Body of pancreas (tissue), 4 donors: ENCODE data around the gene MAD1L1. TPM values are rescaled to one million over a fixed set of nuclear protein-coding genes. Genes with fewer than 3 reads are reported as not detected.

Source experiments
- ATAC-seq: fragments of 150-250 bp; one replicate; pipeline ENCODE4 v1.9.1; 2016
- DNase-seq, 4 donors: peaks; one replicate each; pipeline ENCODE4 v3.0.0-alpha.2; 2019
- H3K27ac ChIP-seq, 4 donors: fragments of 200-600 bp; sonication (generic); 1 replicate in 3 of 4; 2 replicates in 1 of 4; pipeline versions ENCODE4 v1.5.1 to v1.6.1; 2016 to 2019; ENCODE audit warnings: mild to moderate bottlenecking in 1 of 4, mixed read lengths in 1 of 4, moderate library complexity in 1 of 4
- H3K27me3 ChIP-seq, 2 donors: fragments of 200-600 bp; sonication (generic); one replicate each; pipeline ENCODE4 v1.6.0; 2016; ENCODE audit warnings: mild to moderate bottlenecking in 1 of 2
- H3K36me3 ChIP-seq, 2 donors: fragments of 200-600 bp; sonication (generic); replicated peaks in 1 of 2; 2 replicates each; pipeline ENCODE4 v1.5.1; 2016; ENCODE audit warnings: low read depth in 2 of 2; ENCODE audit not compliant: insufficient read depth in 1 of 2
- H3K4me1 ChIP-seq: fragments of 200-600 bp; sonication (generic); one replicate; pipeline ENCODE4 v1.6.0; 2016
- H3K4me3 ChIP-seq, 2 donors: fragments of 200-600 bp; sonication (generic); 1 replicate in 1 of 2; 2 replicates in 1 of 2; pipeline ENCODE4 v1.5.1; 2016 to 2019
- H3K9me3 ChIP-seq, 3 donors: fragments of 200-600 bp; sonication (generic); 1 replicate in 2 of 3; 2 replicates in 1 of 3; pipeline ENCODE4 v1.5.1; 2016
- POLR2A ChIP-seq, 3 donors: fragments of 450-650 bp; IDR thresholded peaks; one replicate each; pipeline ENCODE4 v1.6.1; 2016; ENCODE audit warnings: antibody characterized with exemption in 3 of 3, mild to moderate bottlenecking in 2 of 3
- WGBS, 2 donors: methylation state at CpG; one replicate each; pipeline ENCODE4 v1.1.5; 2017; 5-methylcytosine and 5-hydroxymethylcytosine counted together
- intact Hi-C: fragments of 100-400 bp; cut with DNase I; formaldehyde crosslinking; loops from one replicate; pipeline ENCODE4 v1.15.1; 2023
- total RNA-seq, 2 donors: library from RNA; depleted of rRNA; stranded (reverse); fragments of >200 nt; gene quantifications; one replicate each; pipeline ENCODE4 v1.1.0, GENCODE V29; 2016
- TF ChIP-seq, protein P1 (sequence below), 7 experiments: fragments of 450-650 bp in 4 of 7; fragments of 200-600 bp in 3 of 7; sonication (generic) in 3 of 7; IDR thresholded peaks; one replicate each; pipeline ENCODE4 v1.5.1; 2016 to 2019; ENCODE audit warnings: antibody characterized with exemption in 7 of 7

The MAD1L1 gene
- total RNA-seq, 2 donors from 2014 or later = 14.0 to 66.9 TPM

- 95 to 96% methylated on average over 27 to 30 of the region's 30 CpGs for WGBS, 2 donors
- Histone ChIP-seq H3K27ac (no peak overlapping the region), H3K27me3 (no peaks in the 10 kb centered on the region), H3K36me3 (no peaks in the 10 kb centered on the region), H3K4me1 (peaks cover 11% of the 10 kb centered on the region), H3K9me3 (no peaks in the 10 kb centered on the region), H3K4me3 (no peak overlapping the region)
- ATAC-seq (no peak), DNase-seq (no peak)
- intact Hi-C loops = no loop called here
- TF ChIP-seq, protein P1, sequence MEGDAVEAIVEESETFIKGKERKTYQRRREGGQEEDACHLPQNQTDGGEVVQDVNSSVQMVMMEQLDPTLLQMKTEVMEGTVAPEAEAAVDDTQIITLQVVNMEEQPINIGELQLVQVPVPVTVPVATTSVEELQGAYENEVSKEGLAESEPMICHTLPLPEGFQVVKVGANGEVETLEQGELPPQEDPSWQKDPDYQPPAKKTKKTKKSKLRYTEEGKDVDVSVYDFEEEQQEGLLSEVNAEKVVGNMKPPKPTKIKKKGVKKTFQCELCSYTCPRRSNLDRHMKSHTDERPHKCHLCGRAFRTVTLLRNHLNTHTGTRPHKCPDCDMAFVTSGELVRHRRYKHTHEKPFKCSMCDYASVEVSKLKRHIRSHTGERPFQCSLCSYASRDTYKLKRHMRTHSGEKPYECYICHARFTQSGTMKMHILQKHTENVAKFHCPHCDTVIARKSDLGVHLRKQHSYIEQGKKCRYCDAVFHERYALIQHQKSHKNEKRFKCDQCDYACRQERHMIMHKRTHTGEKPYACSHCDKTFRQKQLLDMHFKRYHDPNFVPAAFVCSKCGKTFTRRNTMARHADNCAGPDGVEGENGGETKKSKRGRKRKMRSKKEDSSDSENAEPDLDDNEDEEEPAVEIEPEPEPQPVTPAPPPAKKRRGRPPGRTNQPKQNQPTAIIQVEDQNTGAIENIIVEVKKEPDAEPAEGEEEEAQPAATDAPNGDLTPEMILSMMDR (IDR thresholded peaks at IDR 0.05) = no peak
- no peak for TF ChIP-seq POLR2A (IDR thresholded peaks at IDR 0.05)
Measured at GRCh38 chr7:1915326-1915725, 317.4 kb downstream of the MAD1L1 start.

DNA sequence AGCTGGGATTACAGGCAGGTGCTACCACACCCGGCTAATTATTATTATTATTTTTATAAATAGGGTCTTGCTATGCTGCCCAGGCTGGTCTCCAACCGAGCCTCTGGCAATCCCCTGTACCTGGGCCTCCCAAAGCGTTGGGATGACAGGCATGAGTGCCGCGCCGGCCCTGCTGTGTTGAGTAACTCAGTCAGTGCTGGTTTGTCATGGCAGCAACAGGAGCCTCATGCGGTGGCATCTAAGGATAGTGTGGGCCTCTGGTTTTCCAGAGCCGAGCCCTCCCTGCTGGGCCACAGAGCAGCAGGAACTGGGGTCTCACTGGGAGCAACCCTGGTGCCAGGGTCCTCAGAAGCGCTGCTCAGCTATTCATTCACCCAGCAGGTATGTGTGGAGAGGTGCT is 318.0 kb downstream of the MAD1L1 start:
- DNase-seq (no peak), ATAC-seq (no peak)
- H3K27ac ChIP-seq = no peak overlapping the region
- no peaks in the 10 kb centered on the region for H3K27me3 ChIP-seq
- no peaks in the 10 kb centered on the region for H3K36me3 ChIP-seq
- 91 to 95% methylated on average over 8 to 9 of the region's 9 CpGs for WGBS, 2 donors
- H3K4me3 ChIP-seq = no peak overlapping the region
- peaks cover 5% of the 10 kb centered on the region for H3K4me1 ChIP-seq
- no peaks in the 10 kb centered on the region for H3K9me3 ChIP-seq
- intact Hi-C loops = no loop called here
- TF ChIP-seq, protein P1 (IDR thresholded peaks at IDR 0.05) = no peak
- no peak for TF ChIP-seq POLR2A (IDR thresholded peaks at IDR 0.05)

- intact Hi-C loops = no loop called here
- Histone ChIP-seq H3K36me3 (no peaks in the 10 kb centered on the region), H3K27me3 (no peaks in the 10 kb centered on the region), H3K4me3 (no peak overlapping the region), H3K9me3 (no peaks in the 10 kb centered on the region), H3K27ac (no peak overlapping the region), H3K4me1 (peaks cover under 1% of the 10 kb centered on the region)
- TF ChIP-seq POLR2A (IDR thresholded peaks at IDR 0.05) = no peak
- TF ChIP-seq, protein P1 (IDR thresholded peaks at IDR 0.05) = no peak
- peak; percentile 40 for ATAC-seq
- WGBS, 2 donors = 83 to 90% methylated on average over 21 of the region's 21 CpGs
- DNase-seq = no peak
Measured at GRCh38 chr7:1914321-1914720, 318.4 kb downstream of the MAD1L1 start.

DNA sequence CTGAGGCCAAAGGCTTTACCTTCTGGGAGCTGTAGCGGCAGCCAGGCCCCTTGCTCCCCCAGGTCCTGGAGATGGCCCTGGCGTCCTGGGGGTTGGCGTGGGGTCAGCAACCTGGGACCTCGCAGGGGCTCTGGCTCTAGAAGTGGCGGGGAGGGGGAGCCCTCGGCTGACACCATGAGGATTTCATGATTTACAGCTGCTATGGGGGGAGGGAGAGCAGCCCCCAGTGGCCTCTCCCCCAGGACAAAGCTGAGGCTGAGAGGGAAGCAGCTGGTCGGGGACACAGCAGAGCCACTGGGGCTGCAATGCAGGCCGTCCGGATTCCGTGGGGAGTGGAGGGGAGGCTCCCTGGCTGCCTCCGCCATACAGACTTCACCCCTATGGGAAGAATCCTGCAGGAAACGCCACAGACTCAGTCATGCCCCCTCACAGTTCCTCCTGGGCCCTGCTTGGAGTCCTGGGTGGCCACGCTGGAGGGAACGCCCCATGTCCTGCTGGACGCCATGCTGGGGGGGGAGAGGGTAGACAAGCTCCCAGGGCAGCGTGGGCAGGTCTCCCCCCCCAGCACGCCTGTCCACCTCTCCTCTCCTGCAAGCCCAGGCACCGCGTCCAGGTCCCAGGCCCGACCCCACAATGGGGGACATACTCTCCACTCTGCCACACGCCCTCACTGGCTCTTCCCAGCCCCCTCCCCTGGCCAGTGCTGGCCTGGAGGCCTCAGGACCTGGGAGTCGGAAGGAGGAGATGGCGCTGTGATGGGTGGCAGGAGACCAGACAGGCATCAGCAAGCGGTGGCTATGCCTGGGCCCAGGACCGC is 319.1 kb downstream of the MAD1L1 start:
- DNase-seq = no peak
- TF ChIP-seq POLR2A (IDR thresholded peaks at IDR 0.05) = no peak
- TF ChIP-seq, protein P1 (IDR thresholded peaks at IDR 0.05) = no peak
- intact Hi-C loops = no loop called here
- H3K36me3 ChIP-seq = no peaks in the 10 kb centered on the region
- ATAC-seq = no peak
- no peak overlapping the region for H3K27ac ChIP-seq
- no peaks in the 10 kb centered on the region for H3K27me3 ChIP-seq
- H3K4me1 ChIP-seq = no peaks in the 10 kb centered on the region
- WGBS, 2 donors = 85 to 88% methylated on average over 8 to 22 of the region's 25 CpGs
- no peak overlapping the region for H3K4me3 ChIP-seq
- H3K9me3 ChIP-seq = no peaks in the 10 kb centered on the region
